ENCODE results near the gene NPTX2.
"Not testable (repeated sequence)": the region's sequence is repeated elsewhere in the genome, so short reads cannot be mapped to it uniquely, and the experiment has no call there.

The NPTX2 gene

GRCh38 chr7:98617051-98617959, at the start of gene NPTX2:
Gene NPTX2, plus strand, starts transcription at chr7:98617285. Its CDS starts 177 bp downstream, at chr7:98617462.
- DNase-seq = no peak

- no peak for DNase-seq
Observed at GRCh38 chr7:98567991-98568390, 49.1 kb upstream of the NPTX2 start.

- DNase-seq = no peak
Observed at GRCh38 chr7:98568891-98569290, 48.2 kb upstream of the NPTX2 start.

GRCh38 chr7:98569691-98570337, 47.3 kb upstream of the NPTX2 start:
- no peak for DNase-seq

GRCh38 chr7:98571006-98571405, 46.1 kb upstream of the NPTX2 start:
- DNase-seq = no peak

GRCh38 chr7:98571986-98572385, 45.1 kb upstream of the NPTX2 start:
- DNase-seq = no peak

- DNase-seq = not testable (repeated sequence)
Observed at GRCh38 chr7:98572716-98573115, 44.4 kb upstream of the NPTX2 start.

- no peak for DNase-seq
Observed at GRCh38 chr7:98573816-98574215, 43.3 kb upstream of the NPTX2 start.

- no peak for DNase-seq
Observed at GRCh38 chr7:98575878-98576277, 41.2 kb upstream of the NPTX2 start.

GRCh38 chr7:98584830-98585229, 32.3 kb upstream of the NPTX2 start:
- no peak for DNase-seq

- no peak for DNase-seq
Observed at GRCh38 chr7:98591926-98592325, 25.2 kb upstream of the NPTX2 start.

GRCh38 chr7:98594348-98594747, 22.7 kb upstream of the NPTX2 start:
- DNase-seq = no peak

GRCh38 chr7:98594787-98595186, 22.3 kb upstream of the NPTX2 start:
- DNase-seq = no peak

GRCh38 chr7:98598846-98599615, 18.1 kb upstream of the NPTX2 start:
- DNase-seq = no peak

- no peak for DNase-seq
Observed at GRCh38 chr7:98599886-98600285, 17.2 kb upstream of the NPTX2 start.

GRCh38 chr7:98602755-98603398, 14.2 kb upstream of the NPTX2 start:
- no peak for DNase-seq

- DNase-seq = no peak
Observed at GRCh38 chr7:98603399-98603788, 13.7 kb upstream of the NPTX2 start.

GRCh38 chr7:98613601-98614425, 3.3 kb upstream of the NPTX2 start:
- no peak for DNase-seq

- no peak for DNase-seq
Observed at GRCh38 chr7:98616381-98617050, 569 bp upstream of the NPTX2 start.

- no peak for DNase-seq
Observed at GRCh38 chr7:98617960-98618418, 904 bp downstream of the NPTX2 start.

- no peak for DNase-seq
Observed at GRCh38 chr7:98618786-98619185, 1.7 kb downstream of the NPTX2 start.
